Effector memory CD4-positive, alpha-beta T cell (primary cell): ENCODE data around the gene PAXIP1.

Experiments
- DNase-seq, 3 donors: peaks; one replicate each; pipeline ENCODE4 v3.0.0-alpha.2; 2020
- H3K27ac ChIP-seq: 2 replicates; pipeline ENCODE4 v1.7.0; 2013; ENCODE audit warnings: mild to moderate bottlenecking, low read length, moderate library complexity; ENCODE audit not compliant: insufficient read depth, poor library complexity, severe bottlenecking
- H3K27me3 ChIP-seq: replicated peaks from 2 replicates; pipeline ENCODE4 v1.7.0; 2013; ENCODE audit warnings: mild to moderate bottlenecking, low read length; ENCODE audit not compliant: insufficient read depth, control insufficient read depth, poor library complexity, severe bottlenecking
- H3K36me3 ChIP-seq: 2 replicates; pipeline ENCODE4 v1.7.0; 2013; ENCODE audit warnings: mild to moderate bottlenecking, low read length, moderate library complexity; ENCODE audit not compliant: control insufficient read depth, insufficient read depth
- H3K4me1 ChIP-seq: 2 replicates; pipeline ENCODE4 v1.7.0; 2013; ENCODE audit warnings: low read length, mild to moderate bottlenecking; ENCODE audit not compliant: control insufficient read depth, insufficient read depth, poor library complexity, severe bottlenecking
- H3K4me3 ChIP-seq: 2 replicates; pipeline ENCODE4 v1.7.0; 2013; ENCODE audit warnings: low read length, low read depth, mild to moderate bottlenecking; ENCODE audit not compliant: insufficient read depth, poor library complexity, severe bottlenecking
- H3K9me3 ChIP-seq: 2 replicates; pipeline ENCODE4 v1.7.0; 2013; ENCODE audit warnings: mild to moderate bottlenecking, low read length, moderate library complexity; ENCODE audit not compliant: control insufficient read depth

The PAXIP1 gene

GRCh38 chr7:154997840-154998370, 5.0 kb downstream of the PAXIP1 start:
- Histone ChIP-seq H3K4me3 (no peak overlapping the region), H3K36me3 (peaks cover 10% of the 10 kb centered on the region), H3K27me3 (no peaks in the 10 kb centered on the region), H3K9me3 (no peaks in the 10 kb centered on the region), H3K27ac (no peak overlapping the region), H3K4me1 (no peaks in the 10 kb centered on the region)
- no peak for DNase-seq

GRCh38 chr7:154996756-154997155, 6.2 kb downstream of the PAXIP1 start:
- Histone ChIP-seq H3K9me3 (no peaks in the 10 kb centered on the region), H3K27me3 (no peaks in the 10 kb centered on the region), H3K4me1 (no peaks in the 10 kb centered on the region), H3K27ac (no peak overlapping the region), H3K4me3 (no peak overlapping the region), H3K36me3 (peaks cover 10% of the 10 kb centered on the region)
- DNase-seq: no peak

- no peaks in the 10 kb centered on the region for H3K27me3 ChIP-seq
- H3K36me3 ChIP-seq: peaks cover 10% of the 10 kb centered on the region
Observed at GRCh38 chr7:154996101-154996500, 6.8 kb downstream of the PAXIP1 start.

GRCh38 chr7:154994996-154995395, 7.9 kb downstream of the PAXIP1 start:
- Histone ChIP-seq H3K9me3 (no peaks in the 10 kb centered on the region), H3K27me3 (no peaks in the 10 kb centered on the region)

More at GRCh38 chr7:154996101-154996500, 6.8 kb downstream of the PAXIP1 start:
- Histone ChIP-seq H3K9me3 (no peaks in the 10 kb centered on the region), H3K4me1 (no peaks in the 10 kb centered on the region), H3K4me3 (no peak overlapping the region), H3K27ac (no peak overlapping the region)
- DNase-seq: no peak

GRCh38 chr7:154990964-154991540, 11.9 kb downstream of the PAXIP1 start:
- no peaks in the 10 kb centered on the region for H3K27me3 ChIP-seq
- no peaks in the 10 kb centered on the region for H3K9me3 ChIP-seq
- no peak for DNase-seq
- no peak overlapping the region for H3K4me3 ChIP-seq
- H3K27ac ChIP-seq: no peak overlapping the region
- H3K36me3 ChIP-seq: no peaks in the 10 kb centered on the region
- no peaks in the 10 kb centered on the region for H3K4me1 ChIP-seq

More at GRCh38 chr7:154994996-154995395, 7.9 kb downstream of the PAXIP1 start:
- peaks cover 10% of the 10 kb centered on the region for H3K36me3 ChIP-seq
- H3K4me1 ChIP-seq: no peaks in the 10 kb centered on the region
- H3K27ac ChIP-seq: no peak overlapping the region
- no peak overlapping the region for H3K4me3 ChIP-seq
- DNase-seq: no peak

GRCh38 chr7:154987571-154987970, 15.4 kb downstream of the PAXIP1 start:
- H3K4me1 ChIP-seq: no peaks in the 10 kb centered on the region
- no peak for DNase-seq
- no peaks in the 10 kb centered on the region for H3K36me3 ChIP-seq

GRCh38 chr7:154986200-154986945, 16.6 kb downstream of the PAXIP1 start:
- Histone ChIP-seq H3K27ac (no peak overlapping the region), H3K4me1 (no peaks in the 10 kb centered on the region), H3K9me3 (no peaks in the 10 kb centered on the region), H3K4me3 (no peak overlapping the region), H3K27me3 (no peaks in the 10 kb centered on the region), H3K36me3 (no peaks in the 10 kb centered on the region)
- no peak for DNase-seq

More at GRCh38 chr7:154987571-154987970, 15.4 kb downstream of the PAXIP1 start:
- Histone ChIP-seq H3K27me3 (no peaks in the 10 kb centered on the region), H3K9me3 (no peaks in the 10 kb centered on the region), H3K27ac (no peak overlapping the region), H3K4me3 (no peak overlapping the region)

- H3K4me1 ChIP-seq: no peaks in the 10 kb centered on the region
- no peak overlapping the region for H3K4me3 ChIP-seq
- H3K9me3 ChIP-seq: no peaks in the 10 kb centered on the region
- no peaks in the 10 kb centered on the region for H3K36me3 ChIP-seq
- DNase-seq: no peak
- H3K27me3 ChIP-seq: no peaks in the 10 kb centered on the region
- H3K27ac ChIP-seq: no peak overlapping the region
Observed at GRCh38 chr7:154985230-154985629, 17.7 kb downstream of the PAXIP1 start.

GRCh38 chr7:154984601-154985188, 18.2 kb downstream of the PAXIP1 start:
- DNase-seq: no peak
- H3K4me3 ChIP-seq: no peak overlapping the region

GRCh38 chr7:154978017-154978416, 24.9 kb downstream of the PAXIP1 start:
- H3K4me3 ChIP-seq: no peak overlapping the region
- no peaks in the 10 kb centered on the region for H3K36me3 ChIP-seq
- H3K4me1 ChIP-seq: no peaks in the 10 kb centered on the region
- no peak overlapping the region for H3K27ac ChIP-seq
- no peaks in the 10 kb centered on the region for H3K27me3 ChIP-seq
- no peak for DNase-seq
- no peaks in the 10 kb centered on the region for H3K9me3 ChIP-seq

More at GRCh38 chr7:154984601-154985188, 18.2 kb downstream of the PAXIP1 start:
- no peaks in the 10 kb centered on the region for H3K9me3 ChIP-seq
- H3K27me3 ChIP-seq: no peaks in the 10 kb centered on the region
- no peak overlapping the region for H3K27ac ChIP-seq
- H3K36me3 ChIP-seq: no peaks in the 10 kb centered on the region
- H3K4me1 ChIP-seq: no peaks in the 10 kb centered on the region
